Hepatocyte (in vitro differentiated cells): ENCODE measurements around the gene WLS. TPM values are rescaled to one million over a fixed set of nuclear protein-coding genes. Genes with fewer than 3 reads are reported as not detected.

Experiments
- DNase-seq: peaks from one replicate; pipeline ENCODE4 v3.0.0-alpha.2; 2016; ENCODE audit warnings: low spot score
- H2AFZ ChIP-seq: fragments of 200-600 bp; sonication (generic); 2 replicates; pipeline ENCODE4 v1.6.0; 2016; ENCODE audit warnings: antibody characterized with exemption, mild to moderate bottlenecking
- H3K27ac ChIP-seq: fragments of 200-600 bp; sonication (generic); 2 replicates; pipeline ENCODE4 v1.5.1; 2016; ENCODE audit warnings: mild to moderate bottlenecking
- H3K27me3 ChIP-seq: fragments of 200-600 bp; sonication (generic); 2 replicates; pipeline ENCODE4 v1.6.1; 2016
- H3K36me3 ChIP-seq: fragments of 200-600 bp; sonication (generic); replicated peaks from 2 replicates; pipeline ENCODE4 v1.5.1; 2016; ENCODE audit warnings: low read depth; ENCODE audit not compliant: insufficient read depth
- H3K4me1 ChIP-seq: fragments of 200-600 bp; sonication (generic); 2 replicates; pipeline ENCODE4 v1.5.1; 2016; ENCODE audit warnings: mild to moderate bottlenecking, moderate library complexity; ENCODE audit not compliant: insufficient read depth
- H3K4me2 ChIP-seq: fragments of 200-600 bp; sonication (generic); 2 replicates; pipeline ENCODE4 v1.6.0; 2016
- H3K4me3 ChIP-seq: fragments of 200-600 bp; sonication (generic); 2 replicates; pipeline ENCODE4 v1.5.1; 2016; ENCODE audit warnings: mild to moderate bottlenecking
- H3K79me2 ChIP-seq: fragments of 200-600 bp; sonication (generic); 2 replicates; pipeline ENCODE4 v1.6.0; 2017; ENCODE audit warnings: mild to moderate bottlenecking
- H3K9me2 ChIP-seq: fragments of 200-600 bp; sonication (generic); replicated peaks from 2 replicates; pipeline ENCODE4 v1.6.0; 2017; ENCODE audit warnings: mild to moderate bottlenecking; ENCODE audit not compliant: insufficient read depth
- H3K9me3 ChIP-seq: fragments of 200-600 bp; sonication (generic); 2 replicates; pipeline ENCODE4 v1.5.1; 2016; ENCODE audit warnings: low read depth, mild to moderate bottlenecking
- H4K20me1 ChIP-seq: fragments of 200-600 bp; sonication (generic); 2 replicates; pipeline ENCODE4 v1.6.0; 2016; ENCODE audit warnings: mild to moderate bottlenecking; ENCODE audit not compliant: insufficient read depth, poor library complexity, severe bottlenecking
- EZH2 ChIP-seq: fragments of 200-600 bp; sonication (generic); IDR thresholded peaks from 2 replicates; pipeline ENCODE4 v1.6.1; 2016; ENCODE audit warnings: antibody characterized with exemption, mild to moderate bottlenecking, borderline replicate concordance
- EZH2phosphoT487 ChIP-seq: fragments of 200-600 bp; sonication (generic); IDR thresholded peaks from one replicate; pipeline ENCODE4 v1.6.1; 2018; ENCODE audit warnings: antibody characterized with exemption, mild to moderate bottlenecking, low read depth, moderate library complexity; ENCODE audit not compliant: unreplicated experiment, severe bottlenecking
- WGBS: methylation state at CpG from one replicate; pipeline ENCODE4 v1.1.6; 2016; ENCODE audit warnings: low lambda C conversion rate; ENCODE audit errors: missing lambda C conversion rate; 5-methylcytosine and 5-hydroxymethylcytosine counted together
- polyA plus RNA-seq: library from polyadenylated mRNA; unstranded; fragments of >200 nt; fragmentation: Nextera tagmentation; extraction: Ambion mirVana; gene quantifications from 2 replicates; pipeline ENCODE4 v1.2.1, GENCODE V29; 2016
- total RNA-seq: library from RNA; depleted of rRNA; stranded (reverse); fragments of >200 nt; gene quantifications from 2 replicates; pipeline ENCODE4 v1.2.3, GENCODE V29; 2014
- TF ChIP-seq, protein P1 (sequence below): fragments of 200-600 bp; sonication (generic); IDR thresholded peaks from 2 replicates; pipeline ENCODE4 v1.5.1; 2016; ENCODE audit warnings: antibody characterized with exemption, mild to moderate bottlenecking; ENCODE audit not compliant: poor library complexity

WLS gene
- total and polyA plus RNA-seq, 2 experiments from 2014 or later, result 79.9 to 102 TPM

GRCh38 chr1:68113966-68114365, 118.4 kb downstream of the WLS start:
- Histone ChIP-seq H4K20me1 (no peaks in the 10 kb centered on the region), H3K9me3 (no peaks in the 10 kb centered on the region), H3K4me1 (peaks cover 6% of the 10 kb centered on the region), H2AFZ (no peak overlapping the region), H3K79me2 (no peaks in the 10 kb centered on the region), H3K27ac (no peak overlapping the region), H3K9me2 (no peaks in the 10 kb centered on the region), H3K4me3 (no peak overlapping the region), H3K4me2 (no peak overlapping the region), H3K27me3 (no peaks in the 10 kb centered on the region), H3K36me3 (no peaks in the 10 kb centered on the region)
- no peak for DNase-seq
- TF ChIP-seq EZH2phosphoT487, result no peak
- TF ChIP-seq EZH2, result no peak
- TF ChIP-seq, protein P1, sequence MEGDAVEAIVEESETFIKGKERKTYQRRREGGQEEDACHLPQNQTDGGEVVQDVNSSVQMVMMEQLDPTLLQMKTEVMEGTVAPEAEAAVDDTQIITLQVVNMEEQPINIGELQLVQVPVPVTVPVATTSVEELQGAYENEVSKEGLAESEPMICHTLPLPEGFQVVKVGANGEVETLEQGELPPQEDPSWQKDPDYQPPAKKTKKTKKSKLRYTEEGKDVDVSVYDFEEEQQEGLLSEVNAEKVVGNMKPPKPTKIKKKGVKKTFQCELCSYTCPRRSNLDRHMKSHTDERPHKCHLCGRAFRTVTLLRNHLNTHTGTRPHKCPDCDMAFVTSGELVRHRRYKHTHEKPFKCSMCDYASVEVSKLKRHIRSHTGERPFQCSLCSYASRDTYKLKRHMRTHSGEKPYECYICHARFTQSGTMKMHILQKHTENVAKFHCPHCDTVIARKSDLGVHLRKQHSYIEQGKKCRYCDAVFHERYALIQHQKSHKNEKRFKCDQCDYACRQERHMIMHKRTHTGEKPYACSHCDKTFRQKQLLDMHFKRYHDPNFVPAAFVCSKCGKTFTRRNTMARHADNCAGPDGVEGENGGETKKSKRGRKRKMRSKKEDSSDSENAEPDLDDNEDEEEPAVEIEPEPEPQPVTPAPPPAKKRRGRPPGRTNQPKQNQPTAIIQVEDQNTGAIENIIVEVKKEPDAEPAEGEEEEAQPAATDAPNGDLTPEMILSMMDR, result no peak
- WGBS, result 94% methylated on average over 3 of the region's 3 CpGs

DNA sequence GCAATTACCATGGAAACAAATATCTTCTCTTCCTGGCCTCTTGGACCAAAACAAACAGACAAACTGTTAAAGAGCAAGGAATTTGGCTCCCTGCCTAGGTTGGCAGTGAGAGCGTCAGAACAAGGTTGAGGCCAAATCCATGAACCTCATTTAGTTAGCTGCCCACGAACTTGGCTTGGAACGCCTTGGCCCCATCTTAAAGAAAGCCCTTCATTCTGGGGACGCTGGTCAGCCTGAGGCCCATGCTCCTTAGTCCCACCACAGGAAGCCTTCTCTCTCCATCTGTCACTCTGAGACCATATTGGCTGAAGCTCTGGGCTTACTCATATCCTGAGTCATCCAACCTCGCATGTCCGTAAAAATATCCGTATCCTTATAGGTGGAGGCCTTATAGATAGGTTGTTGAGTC, 119.5 kb downstream of the WLS start:
- no peak for TF ChIP-seq EZH2phosphoT487
- TF ChIP-seq EZH2, result no peak
- TF ChIP-seq, protein P1, result no peak

DNA sequence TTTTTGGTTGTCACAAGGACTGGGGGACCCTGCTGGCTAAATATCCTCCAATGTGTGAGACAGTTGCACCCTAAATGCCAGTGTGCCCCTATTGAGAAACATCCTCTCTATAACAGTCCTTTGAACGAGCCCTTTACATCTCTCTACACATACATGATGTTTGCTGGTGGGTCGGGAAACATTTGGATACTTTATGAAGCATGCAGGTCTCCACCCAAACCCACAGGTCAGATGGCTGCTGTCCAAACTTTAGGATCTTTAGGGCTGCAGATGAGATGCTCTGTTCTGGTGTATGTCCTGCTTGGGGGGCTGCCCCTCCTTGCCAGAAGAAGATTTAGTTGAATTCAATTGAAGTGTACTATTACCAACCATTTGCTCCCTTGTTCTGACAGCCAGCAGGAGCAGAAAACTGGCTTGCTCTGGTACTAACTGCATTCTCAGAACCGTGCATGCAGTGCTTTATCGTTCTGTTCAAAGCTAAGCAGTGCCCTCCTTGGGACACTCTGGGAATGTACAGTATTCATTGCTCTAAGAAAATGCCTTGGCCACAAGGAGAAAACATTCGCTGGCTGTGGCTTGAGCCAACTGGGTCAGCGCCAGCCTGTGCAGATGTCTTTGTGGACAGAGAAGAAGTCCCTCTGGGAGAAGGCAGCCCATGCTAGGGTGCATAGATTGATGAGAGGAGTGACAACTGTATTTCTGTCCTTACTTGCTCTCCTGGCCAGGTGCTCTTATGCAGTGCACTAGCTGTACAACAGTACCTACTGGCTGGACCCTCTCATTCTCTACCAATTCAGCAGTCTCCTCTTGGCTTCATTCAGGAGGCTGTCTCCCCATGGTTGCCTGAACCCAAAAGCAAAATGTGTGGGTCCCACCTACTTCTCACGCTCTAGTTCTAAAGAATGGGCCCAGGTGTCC, 120.5 kb downstream of the WLS start:
- H2AFZ ChIP-seq, result no peak overlapping the region

More for the DNA sequence above, 119.5 kb downstream of the WLS start:
- Histone ChIP-seq H3K9me2 (no peaks in the 10 kb centered on the region), H2AFZ (no peak overlapping the region), H3K36me3 (no peaks in the 10 kb centered on the region), H3K27me3 (no peaks in the 10 kb centered on the region), H3K4me2 (no peak overlapping the region), H3K4me1 (peaks cover 6% of the 10 kb centered on the region), H3K4me3 (no peak overlapping the region), H3K9me3 (no peaks in the 10 kb centered on the region), H4K20me1 (no peaks in the 10 kb centered on the region), H3K27ac (no peak overlapping the region), H3K79me2 (no peaks in the 10 kb centered on the region)
- 69% methylated on average over 7 of the region's 7 CpGs for WGBS
- DNase-seq, result no peak

More for the DNA sequence above, 120.5 kb downstream of the WLS start:
- no peaks in the 10 kb centered on the region for H3K36me3 ChIP-seq
- H3K79me2 ChIP-seq, result no peaks in the 10 kb centered on the region
- H3K27ac ChIP-seq, result peak overlapping the region; percentile 19
- no peak overlapping the region for H3K4me3 ChIP-seq
- H4K20me1 ChIP-seq, result no peaks in the 10 kb centered on the region
- no peaks in the 10 kb centered on the region for H3K9me3 ChIP-seq
- no peak for TF ChIP-seq EZH2
- no peak for TF ChIP-seq EZH2phosphoT487
- TF ChIP-seq, protein P1, result peak; percentile 77
- no peak overlapping the region for H3K4me2 ChIP-seq
- no peaks in the 10 kb centered on the region for H3K9me2 ChIP-seq
- 62% methylated on average over 7 of the region's 7 CpGs for WGBS
- no peaks in the 10 kb centered on the region for H3K27me3 ChIP-seq
- H3K4me1 ChIP-seq, result peaks cover 6% of the 10 kb centered on the region
- peak; percentile 85 for DNase-seq
